Thyroid gland (tissue), 4 donors: Measurements from ENCODE around the gene SYNJ2. TPM values are rescaled to one million over a fixed set of nuclear protein-coding genes. Genes with fewer than 3 reads are reported as not detected.
"Not testable (repeated sequence)": the region's sequence is repeated elsewhere in the genome, so short reads cannot be mapped to it uniquely, and the experiment has no call there.

Experiments
- DNase-seq, 2 donors: peaks; one replicate each; pipeline ENCODE4 v3.0.0-alpha.2; 2019
- H3K27ac ChIP-seq, 3 donors: fragments of 200-600 bp; sonication (generic); 1 replicate in 2 of 3; 2 replicates in 1 of 3; pipeline ENCODE4 v1.5.1; 2016 to 2019; ENCODE audit warnings: mild to moderate bottlenecking in 1 of 3, moderate library complexity in 1 of 3
- H3K27me3 ChIP-seq: fragments of 200-600 bp; sonication (generic); one replicate; pipeline ENCODE4 v1.5.1; 2019
- H3K36me3 ChIP-seq, 2 donors: fragments of 200-600 bp; sonication (generic); one replicate each; pipeline ENCODE4 v1.5.1; 2016 to 2019
- H3K4me1 ChIP-seq, 2 donors: fragments of 200-600 bp; sonication (generic); one replicate each; pipeline ENCODE4 v1.5.1; 2017 to 2019
- H3K4me3 ChIP-seq, 3 donors: fragments of 200-600 bp; sonication (generic); replicated peaks in 1 of 3; 1 replicate in 2 of 3; 2 replicates in 1 of 3; pipeline ENCODE4 v1.5.1; 2016; ENCODE audit warnings: mild to moderate bottlenecking in 1 of 3
- H3K9me3 ChIP-seq: fragments of 200-600 bp; sonication (generic); one replicate; pipeline ENCODE4 v1.5.1; 2017
- POLR2A ChIP-seq, 2 donors: fragments of 450-650 bp; IDR thresholded peaks; one replicate each; pipeline ENCODE4 v1.6.1; 2017; ENCODE audit warnings: antibody characterized with exemption in 2 of 2, mild to moderate bottlenecking in 2 of 2, moderate library complexity in 1 of 2
- WGBS, 2 donors: methylation state at CpG; one replicate each; pipeline ENCODE4 v1.1.5; 2017; 5-methylcytosine and 5-hydroxymethylcytosine counted together
- intact Hi-C: fragments of 100-400 bp; cut with DNase I; formaldehyde crosslinking; loops from one replicate; pipeline ENCODE4 v1.15.1; 2023
- total RNA-seq, 4 donors: library from RNA; depleted of rRNA; stranded (reverse); fragments of >200 nt; gene quantifications; one replicate each; pipeline ENCODE4 v1.2.3, GENCODE V29; 2016
- TF ChIP-seq, protein P1 (sequence below), 6 experiments: fragments of 200-600 bp in 3 of 6; fragments of 450-650 bp in 3 of 6; sonication (generic) in 3 of 6; IDR thresholded peaks; one replicate each; pipeline ENCODE4 v1.5.1; 2016 to 2019; ENCODE audit warnings: antibody characterized with exemption in 6 of 6, mild to moderate bottlenecking in 2 of 6, inconsistent platforms in 1 of 6, moderate library complexity in 1 of 6

Gene SYNJ2
- total RNA-seq, 4 donors from 2014 or later: 11.3 to 22.7 (median 13.5) TPM

DNA sequence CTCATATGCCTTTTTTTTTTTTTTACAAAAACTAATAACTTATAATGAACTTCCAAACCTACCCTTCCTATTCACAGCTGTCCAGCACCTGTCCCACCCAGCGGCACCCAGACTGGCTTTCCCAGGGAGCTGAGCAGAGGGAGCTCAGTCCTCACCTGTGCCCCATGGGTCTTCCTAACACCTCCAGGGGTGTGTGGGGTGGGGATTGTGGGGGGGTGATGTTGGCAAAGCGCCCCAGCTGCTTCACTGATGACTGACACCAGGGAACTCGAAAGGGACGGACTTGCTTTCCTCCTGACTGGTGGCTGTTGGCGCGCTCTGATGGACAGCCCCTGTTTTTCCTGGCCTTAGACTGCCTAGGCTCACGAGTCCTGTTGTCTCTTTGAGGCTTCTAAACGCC, 14.2 kb upstream of the SYNJ2 start:
- no peaks in the 10 kb centered on the region for H3K27me3 ChIP-seq
- H3K4me1 ChIP-seq: peaks cover 6 to 16% of the 10 kb centered on the region in 2 donors
- WGBS, 2 donors: 80% methylated on average over 8 of the region's 8 CpGs
- no peaks in the 10 kb centered on the region for H3K36me3 ChIP-seq
- H3K4me3 ChIP-seq: no peak overlapping the region
- no peak overlapping the region for H3K27ac ChIP-seq
- no peak for TF ChIP-seq POLR2A (IDR thresholded peaks at IDR 0.05)
- TF ChIP-seq, protein P1, sequence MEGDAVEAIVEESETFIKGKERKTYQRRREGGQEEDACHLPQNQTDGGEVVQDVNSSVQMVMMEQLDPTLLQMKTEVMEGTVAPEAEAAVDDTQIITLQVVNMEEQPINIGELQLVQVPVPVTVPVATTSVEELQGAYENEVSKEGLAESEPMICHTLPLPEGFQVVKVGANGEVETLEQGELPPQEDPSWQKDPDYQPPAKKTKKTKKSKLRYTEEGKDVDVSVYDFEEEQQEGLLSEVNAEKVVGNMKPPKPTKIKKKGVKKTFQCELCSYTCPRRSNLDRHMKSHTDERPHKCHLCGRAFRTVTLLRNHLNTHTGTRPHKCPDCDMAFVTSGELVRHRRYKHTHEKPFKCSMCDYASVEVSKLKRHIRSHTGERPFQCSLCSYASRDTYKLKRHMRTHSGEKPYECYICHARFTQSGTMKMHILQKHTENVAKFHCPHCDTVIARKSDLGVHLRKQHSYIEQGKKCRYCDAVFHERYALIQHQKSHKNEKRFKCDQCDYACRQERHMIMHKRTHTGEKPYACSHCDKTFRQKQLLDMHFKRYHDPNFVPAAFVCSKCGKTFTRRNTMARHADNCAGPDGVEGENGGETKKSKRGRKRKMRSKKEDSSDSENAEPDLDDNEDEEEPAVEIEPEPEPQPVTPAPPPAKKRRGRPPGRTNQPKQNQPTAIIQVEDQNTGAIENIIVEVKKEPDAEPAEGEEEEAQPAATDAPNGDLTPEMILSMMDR (IDR thresholded peaks at IDR 0.05): no peak
- DNase-seq: no peak
- intact Hi-C loops: no loop called here
- no peaks in the 10 kb centered on the region for H3K9me3 ChIP-seq

DNA sequence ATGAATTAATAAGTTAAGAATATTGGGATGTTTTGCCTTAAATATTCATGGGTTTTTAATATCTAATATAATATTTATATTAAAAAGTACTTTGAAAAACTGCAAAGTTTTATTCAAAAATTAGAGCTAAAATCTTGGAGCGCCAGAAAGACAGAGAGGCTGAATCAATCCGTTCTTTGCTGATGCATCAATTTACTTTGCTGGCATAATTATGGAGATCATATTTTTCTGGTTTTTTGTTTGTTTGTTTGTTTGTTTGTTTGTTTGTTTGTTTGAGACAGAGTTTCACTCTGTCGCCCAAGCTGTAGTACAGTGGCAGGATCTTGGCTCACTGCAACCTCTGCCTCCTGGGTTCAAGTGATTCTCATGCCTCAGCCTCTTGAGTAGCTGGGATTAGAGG, 9.5 kb upstream of the SYNJ2 start:
- H3K36me3 ChIP-seq, H3K27me3 ChIP-seq, intact Hi-C loops, H3K27ac ChIP-seq, H3K9me3 ChIP-seq, H3K4me3 ChIP-seq, DNase-seq, H3K4me1 ChIP-seq: not testable (repeated sequence)
- 74 to 81% methylated on average over 3 of the region's 3 CpGs for WGBS, 2 donors

DNA sequence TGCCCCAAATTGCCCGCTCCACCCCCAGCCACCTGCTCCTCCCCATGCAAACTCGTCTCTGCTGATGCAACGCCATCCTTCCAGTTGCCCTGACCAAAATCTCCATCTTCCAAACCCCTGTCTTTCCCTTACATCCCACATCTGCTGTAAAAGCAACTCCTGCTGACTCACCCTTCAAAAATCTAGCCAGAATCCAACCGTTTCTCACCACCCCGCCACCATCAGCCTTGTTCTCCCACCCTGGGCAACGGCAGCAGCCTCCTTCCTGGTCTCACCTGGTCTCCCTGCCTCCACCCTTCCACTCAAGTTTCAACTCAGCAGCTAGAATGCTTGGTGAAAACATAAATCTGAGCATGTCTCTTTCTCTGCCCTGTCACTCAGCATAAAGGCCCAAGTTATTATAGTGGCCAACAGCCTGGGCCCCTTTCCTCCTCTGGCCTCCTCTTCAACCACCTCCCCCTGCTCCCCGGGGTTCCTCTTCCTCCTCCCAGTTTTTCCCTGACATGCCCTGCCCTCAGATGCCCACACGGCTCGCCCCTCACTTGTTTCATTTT, 7.2 kb upstream of the SYNJ2 start:
- Histone ChIP-seq H3K4me3 (no peak overlapping the region), H3K4me1 (peaks cover 2 to 3% of the 10 kb centered on the region in 2 donors), H3K27me3 (no peaks in the 10 kb centered on the region), H3K36me3 (no peaks in the 10 kb centered on the region), H3K27ac (no peak overlapping the region), H3K9me3 (no peaks in the 10 kb centered on the region)
- no peak for DNase-seq
- TF ChIP-seq POLR2A (IDR thresholded peaks at IDR 0.05): no peak
- TF ChIP-seq, protein P1 (IDR thresholded peaks at IDR 0.05): no peak
- intact Hi-C loops: no loop called here
- WGBS, 2 donors: 84 to 88% methylated on average over 9 of the region's 9 CpGs

DNA sequence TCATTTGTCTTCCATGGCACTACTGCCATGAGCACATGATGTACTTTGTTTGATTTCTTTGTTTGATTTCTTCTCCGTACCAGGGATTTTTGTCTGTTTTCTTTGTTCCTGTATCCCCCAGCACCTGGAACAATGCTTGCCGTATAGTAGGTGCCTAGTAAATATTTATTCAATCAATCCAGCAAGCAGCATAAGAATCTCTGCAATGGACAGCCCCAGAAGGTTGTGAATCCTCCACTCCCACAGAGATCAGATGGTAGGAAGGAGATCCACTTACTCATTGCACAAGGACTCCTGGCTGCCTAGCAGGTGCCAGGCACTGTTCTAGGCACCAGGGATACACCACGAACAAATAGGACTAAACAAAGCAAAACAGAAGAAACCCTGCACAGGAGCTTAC, 6.7 kb upstream of the SYNJ2 start:
- 90 to 93% methylated on average over 3 of the region's 3 CpGs for whole genome bisulfite sequencing, 2 donors
- H3K4me1 ChIP-seq: no peaks in the 10 kb centered on the region
- no peaks in the 10 kb centered on the region for H3K36me3 ChIP-seq
- H3K9me3 ChIP-seq: no peaks in the 10 kb centered on the region
- no peaks in the 10 kb centered on the region for H3K27me3 ChIP-seq
- H3K27ac ChIP-seq: no peak overlapping the region
- intact Hi-C loops: loop anchor here (5.0 kb wide), 1 partner anchor 97 kb away; no protein-coding TSS in a partner anchor
- DNase-seq: no peak
- no peak for TF ChIP-seq POLR2A (IDR thresholded peaks at IDR 0.05)
- TF ChIP-seq, protein P1 (IDR thresholded peaks at IDR 0.05): no peak
- no peak overlapping the region for H3K4me3 ChIP-seq

DNA sequence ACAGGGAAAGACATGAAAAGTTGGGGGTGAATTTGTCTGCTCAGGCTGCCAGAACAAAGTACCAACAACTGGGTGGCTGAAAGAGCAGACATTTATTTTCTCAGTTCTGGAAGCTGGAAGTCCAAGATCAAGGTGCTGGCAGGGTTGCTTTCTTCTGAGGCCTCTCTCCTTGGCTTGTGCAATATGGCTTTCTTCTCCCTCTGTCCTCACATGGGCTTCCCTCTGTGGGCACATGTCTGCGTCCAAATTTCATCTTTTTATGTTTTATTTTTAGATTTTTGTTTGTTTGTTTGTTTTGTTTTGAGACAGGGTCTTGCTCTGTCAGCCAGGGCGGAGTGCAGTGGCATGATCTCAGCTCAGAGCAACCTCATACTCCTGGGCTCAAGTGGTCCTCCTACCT, 6.2 kb upstream of the SYNJ2 start:
- H3K4me3 ChIP-seq: no peak overlapping the region
- no peak for TF ChIP-seq POLR2A (IDR thresholded peaks at IDR 0.05)
- TF ChIP-seq, protein P1 (IDR thresholded peaks at IDR 0.05): no peak
- DNase-seq: no peak
- intact Hi-C loops: loop anchor here (5.0 kb wide), 1 partner anchor 97 kb away; no protein-coding TSS in a partner anchor
- no peaks in the 10 kb centered on the region for H3K4me1 ChIP-seq
- no peaks in the 10 kb centered on the region for H3K36me3 ChIP-seq
- 93 to 95% methylated on average over 2 of the region's 2 CpGs for WGBS, 2 donors
- H3K9me3 ChIP-seq: no peaks in the 10 kb centered on the region
- no peak overlapping the region for H3K27ac ChIP-seq
- no peaks in the 10 kb centered on the region for H3K27me3 ChIP-seq
